CD4-positive, alpha-beta T cell treated with Interleukin-17A for 1 hour (primary cell): Measurements from ENCODE around the gene RMDN3.

Source experiments
- DNase-seq: peaks from one replicate; pipeline ENCODE4 v3.0.0-alpha.2; 2020

RMDN3 gene

DNA sequence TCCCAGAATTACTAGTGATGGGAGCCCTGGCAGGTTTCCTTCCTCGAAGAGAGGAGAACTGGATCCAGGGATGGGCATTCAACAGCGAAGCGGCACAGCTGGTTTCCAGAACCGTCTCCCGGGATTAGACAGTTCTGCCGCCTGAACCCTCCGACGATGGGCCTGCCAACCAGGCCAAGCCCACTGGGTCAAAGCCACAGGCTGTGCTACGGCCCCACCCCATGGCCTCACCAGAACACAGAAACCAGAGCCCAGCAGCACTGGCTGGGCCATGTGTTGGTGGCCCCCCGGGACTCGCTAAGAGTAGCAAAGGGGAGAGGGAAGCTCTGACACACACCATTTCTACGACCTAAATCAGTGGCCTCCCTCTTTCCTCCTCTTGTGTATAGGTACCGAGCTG, 17.0 kb upstream of the RMDN3 start:
- DNase-seq = no peak

DNA sequence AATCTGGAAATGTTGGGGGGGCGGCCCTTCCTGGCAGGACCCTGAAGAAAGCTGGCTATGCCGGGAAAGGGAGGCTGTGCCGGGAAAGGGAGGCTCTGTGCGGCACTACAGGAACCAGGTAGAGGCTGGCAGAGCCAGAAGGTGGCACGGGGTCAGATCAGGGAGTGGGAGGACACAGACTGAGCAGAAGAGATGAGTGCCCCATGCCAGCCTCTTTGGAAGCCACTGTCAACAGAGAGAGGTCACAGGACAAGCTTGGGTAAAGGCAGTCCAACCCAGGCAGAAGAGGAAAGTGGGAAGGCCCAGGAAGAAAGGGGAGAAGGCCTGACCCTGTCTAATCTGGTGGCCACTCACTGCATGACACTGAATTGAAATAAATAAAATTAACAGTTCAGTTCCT, 16.2 kb upstream of the RMDN3 start:
- no peak for DNase-seq

DNA sequence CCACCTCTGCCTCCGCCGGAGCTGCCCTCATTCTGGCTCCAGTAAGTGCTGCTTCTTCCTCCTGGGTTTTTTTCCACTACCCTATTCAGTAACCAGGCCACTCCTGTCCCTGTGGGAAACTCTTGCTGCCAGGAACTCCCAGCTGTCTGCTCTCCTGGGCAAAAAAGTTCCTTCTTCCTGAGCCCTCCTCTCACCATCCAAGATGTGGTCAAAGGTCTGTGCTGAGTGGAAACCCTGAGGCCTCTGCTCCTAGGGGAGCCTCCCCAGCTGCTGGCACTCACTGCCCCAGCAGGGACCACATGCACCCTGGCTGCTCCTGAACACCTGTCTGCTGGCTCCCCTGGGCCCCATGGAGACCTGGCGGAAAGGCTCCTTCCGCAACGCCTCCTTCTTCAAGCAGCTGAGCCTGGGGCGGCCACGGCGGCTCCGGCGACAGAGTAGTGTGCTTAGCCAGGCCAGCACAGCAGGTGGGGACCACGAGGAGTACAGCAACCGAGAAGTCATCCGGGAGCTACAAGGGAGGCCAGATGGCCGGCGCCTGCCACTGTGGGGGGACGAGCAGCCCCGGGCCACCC, 15.2 kb upstream of the RMDN3 start:
- DNase-seq = no peak

DNA sequence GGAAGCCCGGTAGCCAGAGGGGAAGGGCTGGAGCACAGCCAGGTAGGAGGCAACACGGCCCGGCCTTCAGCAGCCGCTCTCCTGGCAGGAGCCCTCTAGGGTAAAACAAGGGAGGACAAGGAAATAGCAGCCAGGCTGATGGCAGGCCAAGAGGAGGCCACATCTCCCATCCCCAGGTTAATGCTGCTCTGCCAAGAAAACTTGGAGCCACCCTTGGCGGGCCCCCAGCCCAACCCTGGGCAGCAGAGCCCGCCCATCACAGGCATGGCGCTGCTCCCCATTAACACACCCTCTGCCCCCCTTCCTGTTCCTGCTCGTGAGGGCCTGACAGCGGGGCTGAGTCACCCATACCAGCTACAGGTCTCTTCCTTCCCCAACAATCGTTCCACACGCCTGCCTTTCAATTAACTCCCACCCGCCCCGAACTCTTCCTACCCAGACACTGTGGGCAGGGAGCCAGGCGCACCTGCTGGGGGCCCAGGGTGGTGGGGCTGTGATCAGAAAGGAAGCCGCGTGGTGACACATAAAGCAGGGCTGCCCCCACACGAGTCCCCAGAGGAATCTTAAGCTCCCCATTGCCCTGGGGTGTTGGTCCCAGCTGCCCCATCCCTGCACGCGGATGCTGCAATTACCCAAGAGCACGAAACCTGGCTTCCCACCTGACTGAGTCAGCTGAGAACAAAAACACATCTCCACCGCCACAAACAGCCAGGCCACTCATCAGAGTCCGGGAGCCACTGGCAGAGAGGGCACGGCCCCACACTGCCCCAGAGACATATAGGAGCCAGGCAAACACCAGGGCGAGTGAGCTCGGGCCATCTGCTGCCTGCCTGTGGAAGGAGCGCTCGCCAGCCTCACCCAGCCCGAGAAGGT, 14.5 kb upstream of the RMDN3 start, which contains the start of gene C15orf62:
C15orf62 (plus strand) TSS at position 707 of the 873 bp plus-strand sequence. CDS start 516 bp downstream, outside the sequence.
- DNase-seq = peak; percentile 33

DNA sequence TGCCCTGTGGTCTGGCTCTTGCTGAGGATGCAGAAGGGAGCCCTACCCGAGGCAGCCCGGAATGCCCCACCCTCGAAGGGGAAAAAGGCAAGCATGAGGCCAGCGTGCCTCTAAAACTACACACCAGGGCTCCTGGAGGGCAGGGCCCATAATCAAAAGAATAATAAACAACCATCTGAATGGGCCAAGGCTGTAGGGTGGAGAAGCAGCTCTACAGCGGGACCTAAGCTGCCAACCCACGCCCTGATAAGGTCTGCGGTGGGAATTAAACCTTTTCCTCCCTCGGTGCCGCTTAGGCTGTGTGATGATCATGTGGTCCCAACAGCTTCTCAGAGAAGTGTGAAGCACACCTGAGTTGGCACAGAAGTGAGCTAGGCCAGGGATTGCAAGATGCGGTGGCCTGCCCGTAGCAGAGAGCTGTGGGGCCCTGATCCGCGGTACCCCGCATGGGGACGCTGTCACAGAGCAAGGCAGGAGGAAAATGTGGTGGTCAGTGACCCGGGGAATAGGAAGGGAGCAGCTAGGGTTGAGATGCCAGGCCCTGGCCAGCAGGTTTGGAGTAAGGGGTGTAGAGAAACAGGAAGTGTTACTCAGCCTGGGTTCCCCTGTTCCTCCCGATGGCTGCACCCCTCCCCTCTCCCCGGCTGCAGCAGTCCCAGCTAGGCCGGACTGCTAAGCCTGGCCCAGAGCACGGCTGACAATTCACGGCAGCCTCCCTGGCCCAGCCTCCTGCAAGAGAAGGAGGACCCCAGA, 13.6 kb upstream of the RMDN3 start:
- no peak for DNase-seq

GRCh38 chr15:40767838-40768500, 12.9 kb upstream of the RMDN3 start:
- no peak for DNase-seq

- no peak for DNase-seq
Observed at GRCh38 chr15:40766906-40767837, 12.1 kb upstream of the RMDN3 start.

- DNase-seq = no peak
Observed at GRCh38 chr15:40766194-40766815, 11.3 kb upstream of the RMDN3 start.

DNA sequence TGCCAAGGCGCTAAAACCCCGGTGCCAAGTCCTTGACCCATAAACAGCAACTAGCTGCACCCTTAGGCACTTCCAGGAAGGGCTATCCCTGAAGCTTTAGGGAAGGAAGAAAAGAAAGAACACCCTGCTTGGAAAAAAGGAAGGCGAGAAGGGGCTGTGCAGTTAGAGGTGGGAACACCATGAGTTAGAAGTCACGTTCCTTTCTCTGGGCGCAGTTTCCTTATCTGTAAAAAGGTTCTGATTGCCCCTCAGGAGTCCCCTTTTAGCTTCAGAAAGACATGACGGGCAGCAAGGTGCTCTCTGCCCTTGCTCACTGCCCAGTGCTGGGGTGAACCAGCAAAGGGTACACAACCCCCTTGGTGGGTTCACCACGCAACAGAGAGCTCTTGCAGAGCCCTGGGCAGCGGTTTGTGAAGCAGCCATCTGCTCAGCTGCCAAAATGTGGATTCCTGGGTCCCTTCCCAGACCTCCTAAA, 9.6 kb upstream of the RMDN3 start:
- DNase-seq = no peak

GRCh38 chr15:40763801-40764628, 9.0 kb upstream of the RMDN3 start, which contains the start of gene GCHFR:
TSS of gene GCHFR (plus strand) at chr15:40764068. CDS start at chr15:40764181, 113 bp downstream.
- DNase-seq = peak; percentile 71

GRCh38 chr15:40762919-40763800, 8.1 kb upstream of the RMDN3 start:
- peak; percentile 45 for DNase-seq

GRCh38 chr15:40759961-40760360, 4.9 kb upstream of the RMDN3 start:
- DNase-seq = no peak

DNA sequence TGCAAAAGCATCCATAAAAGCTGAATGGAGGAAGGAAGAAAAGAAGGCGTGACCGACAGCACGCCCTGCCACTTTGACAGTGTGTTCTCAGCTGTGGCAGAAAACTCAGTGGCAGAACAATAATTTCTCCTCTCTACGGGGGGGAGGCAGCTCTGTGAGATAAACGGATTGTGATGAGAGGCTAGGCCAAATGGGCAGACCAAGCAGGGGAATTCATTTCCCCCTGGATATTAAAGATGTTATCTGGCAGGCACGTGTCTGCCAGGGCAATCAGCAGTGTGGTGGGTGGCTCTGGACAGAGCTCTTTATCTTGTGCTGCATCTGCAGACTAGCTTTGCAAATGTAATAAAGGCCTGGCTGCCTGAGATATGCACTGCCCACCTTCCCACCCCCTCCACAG, 1.9 kb upstream of the RMDN3 start:
- no peak for DNase-seq

DNA sequence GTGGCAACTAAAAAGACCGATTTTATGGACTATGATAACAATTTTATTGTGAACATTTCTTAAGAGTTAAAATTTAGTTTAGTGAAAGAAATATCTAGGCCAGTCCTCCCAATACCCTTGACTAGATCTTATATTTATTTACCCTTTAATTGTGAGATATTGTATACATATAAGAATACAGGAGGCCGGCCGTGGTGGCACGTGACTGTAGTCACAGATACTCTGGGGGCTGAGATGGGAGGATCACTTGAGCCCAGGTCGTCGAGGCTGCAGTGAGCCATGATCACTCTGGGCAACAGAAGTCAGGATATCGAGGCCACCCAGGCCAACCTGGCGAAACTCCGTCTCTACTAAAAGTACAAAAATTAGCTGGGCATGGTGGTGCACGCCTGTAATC, 756 bp upstream of the RMDN3 start:
- DNase-seq = no peak

DNA sequence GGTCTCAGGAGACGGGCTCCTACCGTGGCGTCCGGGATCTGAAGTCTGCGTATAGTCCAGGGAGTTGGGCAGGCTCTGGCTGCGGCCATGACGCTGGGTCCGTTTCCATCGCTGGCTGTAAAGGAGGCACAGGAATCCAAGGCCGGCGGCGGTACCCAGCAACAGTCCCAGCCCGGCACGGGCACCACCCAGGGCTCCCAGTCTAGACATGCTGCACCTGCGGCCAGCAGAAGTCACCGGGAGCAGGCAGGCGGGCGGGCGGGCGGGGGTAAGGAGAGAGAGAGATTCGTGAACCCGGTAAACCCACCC, 526 bp downstream of the RMDN3 start:
- DNase-seq = peak; percentile 30

DNA sequence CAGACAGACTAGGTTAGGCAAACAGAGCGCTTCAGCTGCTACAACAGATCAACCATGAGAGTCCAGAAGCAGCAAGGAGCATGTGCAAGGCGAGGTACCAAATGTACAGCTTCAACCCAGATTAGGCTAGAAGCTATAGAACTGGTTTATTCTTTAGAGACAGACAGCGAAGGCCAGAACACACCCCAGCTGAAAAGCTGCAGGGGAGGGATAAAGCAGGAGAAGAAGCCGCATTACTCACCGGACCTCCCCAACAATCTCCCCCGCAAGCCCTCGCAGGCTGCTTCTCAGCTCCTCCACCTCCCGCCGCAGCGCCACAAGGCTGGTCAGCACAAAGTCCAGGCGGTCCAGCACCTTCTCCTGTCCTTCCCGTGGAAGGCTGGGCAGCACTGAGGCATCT, 3.3 kb downstream of the RMDN3 start:
- DNase-seq = no peak

GRCh38 chr15:40750885-40751284, 4.2 kb downstream of the RMDN3 start:
- DNase-seq = no peak

- no peak for DNase-seq
Observed at GRCh38 chr15:40749151-40749630, 5.9 kb downstream of the RMDN3 start.
